GM12878 (cell line): ENCODE measurements around the gene MORC1. TPM values are rescaled to one million over a fixed set of nuclear protein-coding genes. Genes with fewer than 3 reads are reported as not detected.

Source experiments
- ATAC-seq: fragments of 200-7000 bp; cut with Tn5 transposase; 3 replicates; pipeline ENCODE4 v1.9.1; 2020; ENCODE audit warnings: mild to moderate bottlenecking, moderate library complexity
- BruUV-seq: library from RNA; stranded (reverse); fragments of 400-500 nt; replicated peaks from 2 replicates; lab custom pipeline; 2021; lab: Mats Ljungman, UMichigan
- CTCF ChIA-PET: fragments of 300-600 bp; sonication (Branson Sonifier 250); formaldehyde crosslinking; extraction: SDS; loops from one replicate; lab custom pipeline; 2021; ENCODE audit warnings: inconsistent platforms; lab: Yijun Ruan, JAX
- POLR2A ChIA-PET: fragments of 350-600 bp; formaldehyde crosslinking; extraction: SDS; loops from one replicate; lab custom pipeline; 2021; ENCODE audit warnings: inconsistent platforms; lab: Charles Lee
- RAD21 ChIA-PET: fragments of 300-600 bp; sonication (Branson Sonifier 250); formaldehyde crosslinking; loops from one replicate; lab custom pipeline; 2023; ENCODE audit warnings: antibody characterized with exemption; ENCODE audit not compliant: unreplicated experiment; lab: Charles Lee
- SMC1A ChIA-PET: fragments of 300-600 bp; sonication (Branson Sonifier 250); formaldehyde crosslinking; loops from one replicate; lab custom pipeline; 2023; ENCODE audit not compliant: unreplicated experiment, uncharacterized antibody; lab: Charles Lee
- DNase-seq: peaks from one replicate; pipeline ENCODE4 v3.0.0-alpha.2; 2011; ENCODE audit warnings: low read depth, low spot score
- FAIRE-seq: peaks from 3 replicates; lab custom pipeline; 2011; peaks lifted over from hg19 to GRCh38; lab: Jason Lieb, UNC
- H2AFZ ChIP-seq: 2 replicates; pipeline ENCODE4 v1.6.0; 2011; ENCODE audit warnings: low read depth, low read length, control low read depth; ENCODE audit not compliant: control insufficient read depth
- H3K27ac ChIP-seq: 2 replicates; pipeline ENCODE4 v1.5.1; 2011; ENCODE audit warnings: control low read depth; ENCODE audit not compliant: control insufficient read depth, insufficient read depth
- H3K27me3 ChIP-seq, 2 experiments: replicated peaks in 1 of 2; 2 replicates each; pipeline versions ENCODE4 v1.6.0 to v1.6.1; 2011; ENCODE audit warnings: low read length in 1 of 2; ENCODE audit not compliant: control insufficient read depth in 2 of 2, insufficient read depth in 2 of 2
- H3K36me3 ChIP-seq, 2 experiments: 2 replicates each; pipeline ENCODE4 v1.5.1; 2011; ENCODE audit warnings: low read length in 1 of 2; ENCODE audit not compliant: control insufficient read depth in 2 of 2, insufficient read depth in 2 of 2
- H3K4me1 ChIP-seq: 2 replicates; pipeline ENCODE4 v1.6.1; 2011; ENCODE audit warnings: mild to moderate bottlenecking, low read length, moderate library complexity, mixed read lengths; ENCODE audit not compliant: control insufficient read depth, insufficient read depth
- H3K4me2 ChIP-seq: 2 replicates; pipeline ENCODE4 v1.6.0; 2011; ENCODE audit warnings: control low read depth; ENCODE audit not compliant: control insufficient read depth, insufficient read depth
- H3K4me3 ChIP-seq: fragments of 200-600 bp; sonication (generic); 2 replicates; pipeline ENCODE4 v1.5.1; 2016
- H3K79me2 ChIP-seq: 2 replicates; pipeline ENCODE4 v1.6.0; 2011; ENCODE audit warnings: low read length; ENCODE audit not compliant: control insufficient read depth, insufficient read depth
- H3K9ac ChIP-seq: 2 replicates; pipeline ENCODE4 v1.8.0; 2011; ENCODE audit warnings: low read length, control low read depth, mixed read lengths; ENCODE audit not compliant: control insufficient read depth, insufficient read depth
- H3K9me3 ChIP-seq: replicated peaks from 3 replicates; pipeline ENCODE4 v1.5.1; 2011; ENCODE audit warnings: mild to moderate bottlenecking, low read length; ENCODE audit not compliant: control insufficient read depth, insufficient read depth
- H4K20me1 ChIP-seq: 2 replicates; pipeline ENCODE4 v1.6.0; 2011; ENCODE audit not compliant: control insufficient read depth, insufficient read depth
- BRCA1 ChIP-seq: IDR thresholded peaks from 2 replicates; pipeline ENCODE4 v1.6.1; 2011; ENCODE audit warnings: low read depth, low read length, improper control_type of control experiment
- EED ChIP-seq: sonication (generic); IDR thresholded peaks from 2 replicates; pipeline ENCODE4 v1.6.1; 2016; ENCODE audit warnings: antibody characterized with exemption, low read depth
- GATAD2B ChIP-seq: fragments of 450-650 bp; conservative IDR thresholded peaks from 2 replicates; pipeline ENCODE4 v1.6.1; 2017; ENCODE audit warnings: low read depth, mild to moderate bottlenecking, moderate library complexity
- NR2C2 ChIP-seq: IDR thresholded peaks from 2 replicates; pipeline ENCODE4 v1.6.1; 2011; ENCODE audit warnings: borderline replicate concordance, low read depth; ENCODE audit not compliant: control insufficient read depth, insufficient read length
- POLR2A ChIP-seq: IDR thresholded peaks from 2 replicates; pipeline ENCODE4 v1.6.1; 2011; ENCODE audit warnings: low read depth, mild to moderate bottlenecking, low read length
- TAF1 ChIP-seq: IDR thresholded peaks from 2 replicates; pipeline ENCODE4 v1.6.1; 2011; ENCODE audit warnings: mild to moderate bottlenecking, low read depth, low read length, borderline replicate concordance
- TCF7 ChIP-seq: IDR thresholded peaks from 2 replicates; pipeline ENCODE4 v1.6.1; 2014; ENCODE audit warnings: antibody characterized with exemption, borderline replicate concordance
- ZBTB33 ChIP-seq: fragments of 450-650 bp; IDR thresholded peaks from 2 replicates; pipeline ENCODE4 v1.6.1; 2017; ENCODE audit warnings: mild to moderate bottlenecking
- WGBS: methylation state at CpG from one replicate; pipeline ENCODE4 v1.1.6; 2016; ENCODE audit warnings: low lambda C conversion rate; ENCODE audit not compliant: insufficient replicate concordance, insufficient coverage; ENCODE audit errors: missing lambda C conversion rate; 5-methylcytosine and 5-hydroxymethylcytosine counted together
- in situ Hi-C: fragments of 300-500 bp; cut with MboI; formaldehyde crosslinking; loops from 9 replicates; pipeline ENCODE4 v1.14.3; 2018; ENCODE audit warnings: mixed read lengths
- intact Hi-C: fragments of 100-400 bp; cut with micrococcal nuclease; formaldehyde crosslinking; loops from one replicate; pipeline ENCODE4 v1.14.2; 2022; ENCODE audit not compliant: unreplicated experiment
- polyA plus RNA-seq, 11 experiments: library from polyadenylated mRNA; depleted of rRNA in 4 of 11; unstranded in 6 of 11; stranded (reverse) in 5 of 11; fragments of >200 nt; fragmentation: Nextera tagmentation in 4 of 11; fragmentation: Illumina TruSeq in 1 of 11; extraction: Ambion mirVana in 4 of 11; extraction: Trizol in 1 of 11; gene quantifications; 1 replicate in 1 of 11; 2 replicates in 10 of 11; pipeline versions ENCODE4 v1.2.1 to v1.2.3, GENCODE V29; 2011 to 2016; ENCODE audit warnings: inconsistent platforms in 2 of 11, missing spikeins in 2 of 11, low read depth in 1 of 11
- total RNA-seq, 4 experiments: library from RNA; depleted of rRNA in 3 of 4; stranded (reverse); fragments of >200 nt in 3 of 4; fragmentation: Illumina TruSeq in 1 of 4; extraction: Trizol in 1 of 4; gene quantifications; 2 replicates each; pipeline versions ENCODE4 v1.2.1 to v1.2.3, GENCODE V29; 2013 to 2021
- TF ChIP-seq, protein P1 (sequence below): fragments of 450-650 bp; IDR thresholded peaks from 2 replicates; pipeline ENCODE4 v1.6.1; 2016; ENCODE audit warnings: mild to moderate bottlenecking
- TF ChIP-seq, protein P2 (sequence below): fragments of 450-650 bp; IDR thresholded peaks from 2 replicates; pipeline ENCODE4 v1.6.1; 2014; ENCODE audit warnings: mild to moderate bottlenecking

Gene MORC1
- total and polyA plus RNA-seq, 10 of the 15 experiments (the other 5 are each of a cell fraction or from before 2014, with no cell fraction given), result 0.18 TPM; not detected in 9

GRCh38 chr3:108936924-108937689 lies 180.8 kb downstream of the MORC1 start:
- Histone ChIP-seq H3K36me3 (no peaks in the 10 kb centered on the region), H3K27ac (no peak overlapping the region), H3K79me2 (no peaks in the 10 kb centered on the region), H3K9me3 (no peaks in the 10 kb centered on the region), H3K4me1 (no peaks in the 10 kb centered on the region), H3K27me3 (no peaks in the 10 kb centered on the region), H3K4me3 (no peak overlapping the region), H3K9ac (no peak overlapping the region), H3K4me2 (no peak overlapping the region), H2AFZ (no peak overlapping the region), H4K20me1 (no peaks in the 10 kb centered on the region)
- intact Hi-C loops, result no loop called here
- no peak for DNase-seq
- ChIA-PET CTCF (interaction anchor here (0.8 kb wide), 1 partner anchor 17 kb away, joined by 3 read pairs; no protein-coding TSS in a partner anchor), POLR2A (no interaction called here), SMC1A (no interaction called here), RAD21 (no interaction called here)
- BruUV-seq, result no TSS peak
- ATAC-seq, result no peak
- FAIRE-seq, result no peak
- WGBS, result 43% methylated on average over 8 of the region's 8 CpGs
- in situ Hi-C loops, result no loop called here
- TF ChIP-seq TAF1, result no peak
- no peak for TF ChIP-seq TCF7
- TF ChIP-seq, protein P1, sequence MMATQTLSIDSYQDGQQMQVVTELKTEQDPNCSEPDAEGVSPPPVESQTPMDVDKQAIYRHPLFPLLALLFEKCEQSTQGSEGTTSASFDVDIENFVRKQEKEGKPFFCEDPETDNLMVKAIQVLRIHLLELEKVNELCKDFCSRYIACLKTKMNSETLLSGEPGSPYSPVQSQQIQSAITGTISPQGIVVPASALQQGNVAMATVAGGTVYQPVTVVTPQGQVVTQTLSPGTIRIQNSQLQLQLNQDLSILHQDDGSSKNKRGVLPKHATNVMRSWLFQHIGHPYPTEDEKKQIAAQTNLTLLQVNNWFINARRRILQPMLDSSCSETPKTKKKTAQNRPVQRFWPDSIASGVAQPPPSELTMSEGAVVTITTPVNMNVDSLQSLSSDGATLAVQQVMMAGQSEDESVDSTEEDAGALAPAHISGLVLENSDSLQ, result no peak

DNA sequence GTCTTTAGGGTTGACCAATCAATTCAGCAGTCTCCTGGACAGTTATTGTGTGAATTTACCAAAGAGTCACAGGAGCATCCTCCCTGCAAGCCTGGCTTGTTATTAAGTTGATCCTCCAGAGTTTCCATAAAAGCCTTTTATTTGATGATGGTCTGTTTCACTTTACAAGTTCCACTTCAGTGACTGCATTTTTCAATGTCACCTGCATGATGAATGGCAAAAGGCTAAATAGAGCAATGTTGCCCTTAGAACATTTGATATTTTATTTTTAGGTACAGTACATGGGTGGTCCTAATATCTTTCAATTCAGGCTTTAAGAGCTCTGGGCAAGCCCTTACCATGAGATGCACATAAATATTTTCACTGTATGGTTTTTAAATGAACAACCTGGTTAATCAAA lies 186.9 kb downstream of the MORC1 start:
- no peak for FAIRE-seq
- DNase-seq, result no peak
- in situ Hi-C loops (no loop called here), intact Hi-C loops (no loop called here)
- ChIA-PET SMC1A (interaction anchor here (0.6 kb wide), 1 partner anchor 47 kb away, joined by 3 read pairs; no protein-coding TSS in a partner anchor), CTCF (no interaction called here), POLR2A (no interaction called here), RAD21 (no interaction called here)
- no peaks in the 10 kb centered on the region for H3K9me3 ChIP-seq
- H3K4me3 ChIP-seq, result no peak overlapping the region
- no peaks in the 10 kb centered on the region for H3K4me1 ChIP-seq
- no peak overlapping the region for H3K9ac ChIP-seq
- no peaks in the 10 kb centered on the region for H3K79me2 ChIP-seq
- H3K27me3 ChIP-seq, result no peaks in the 10 kb centered on the region
- no peak overlapping the region for H3K4me2 ChIP-seq
- no peaks in the 10 kb centered on the region for H4K20me1 ChIP-seq
- H2AFZ ChIP-seq, result no peak overlapping the region
- no peaks in the 10 kb centered on the region for H3K36me3 ChIP-seq
- no peak for ATAC-seq
- BruUV-seq, result no TSS peak
- H3K27ac ChIP-seq, result no peak overlapping the region
- no peak for TF ChIP-seq NR2C2
- no peak for TF ChIP-seq GATAD2B
- TF ChIP-seq BRCA1, result no peak
- TF ChIP-seq, protein P2, sequence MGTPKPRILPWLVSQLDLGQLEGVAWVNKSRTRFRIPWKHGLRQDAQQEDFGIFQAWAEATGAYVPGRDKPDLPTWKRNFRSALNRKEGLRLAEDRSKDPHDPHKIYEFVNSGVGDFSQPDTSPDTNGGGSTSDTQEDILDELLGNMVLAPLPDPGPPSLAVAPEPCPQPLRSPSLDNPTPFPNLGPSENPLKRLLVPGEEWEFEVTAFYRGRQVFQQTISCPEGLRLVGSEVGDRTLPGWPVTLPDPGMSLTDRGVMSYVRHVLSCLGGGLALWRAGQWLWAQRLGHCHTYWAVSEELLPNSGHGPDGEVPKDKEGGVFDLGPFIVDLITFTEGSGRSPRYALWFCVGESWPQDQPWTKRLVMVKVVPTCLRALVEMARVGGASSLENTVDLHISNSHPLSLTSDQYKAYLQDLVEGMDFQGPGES, result no peak
- TF ChIP-seq POLR2A, result no peak
- TF ChIP-seq ZBTB33, result no peak
- TF ChIP-seq EED, result no peak
